GM19238 (cell line): ENCODE data around the gene FRMD3.

Experiments used
- DNase-seq: peaks from one replicate; pipeline ENCODE4 v3.0.0; 2011; ENCODE audit warnings: low spot score; ENCODE audit not compliant: insufficient read length

The FRMD3 gene

GRCh38 chr9:83538172-83538889 lies at the start of gene FRMD3:
FRMD3 (minus strand) TSS chr9:83538401; CDS start chr9:83538231, 170 bp downstream.
- peak; percentile 11 for DNase-seq

- DNase-seq: no peak
Measured at GRCh38 chr9:83584995-83585394, 46.8 kb upstream of the FRMD3 start.

- no peak for DNase-seq
Measured at GRCh38 chr9:83583151-83584014, 45.2 kb upstream of the FRMD3 start.

GRCh38 chr9:83582029-83582428 lies 43.8 kb upstream of the FRMD3 start:
- DNase-seq: no peak

- no peak for DNase-seq
Measured at GRCh38 chr9:83574482-83574881, 36.3 kb upstream of the FRMD3 start.

- DNase-seq: no peak
Measured at GRCh38 chr9:83572524-83572923, 34.3 kb upstream of the FRMD3 start.

GRCh38 chr9:83570359-83570758 lies 32.2 kb upstream of the FRMD3 start:
- no peak for DNase-seq

GRCh38 chr9:83569326-83569725 lies 31.1 kb upstream of the FRMD3 start:
- no peak for DNase-seq

- DNase-seq: no peak
Measured at GRCh38 chr9:83563360-83563759, 25.2 kb upstream of the FRMD3 start.

- no peak for DNase-seq
Measured at GRCh38 chr9:83560169-83560826, 22.1 kb upstream of the FRMD3 start.

- DNase-seq: no peak
Measured at GRCh38 chr9:83557771-83558170, 19.6 kb upstream of the FRMD3 start.

GRCh38 chr9:83557317-83557716 lies 19.1 kb upstream of the FRMD3 start:
- DNase-seq: no peak

GRCh38 chr9:83554278-83554677 lies 16.1 kb upstream of the FRMD3 start:
- no peak for DNase-seq

- peak; percentile 24 for DNase-seq
Measured at GRCh38 chr9:83544002-83544698, 5.9 kb upstream of the FRMD3 start.

- no peak for DNase-seq
Measured at GRCh38 chr9:83538890-83539238, 663 bp upstream of the FRMD3 start.

- DNase-seq: no peak
Measured at GRCh38 chr9:83537331-83538171, 650 bp downstream of the FRMD3 start.

- no peak for DNase-seq
Measured at GRCh38 chr9:83536332-83536731, 1.9 kb downstream of the FRMD3 start.

GRCh38 chr9:83535736-83536135 lies 2.5 kb downstream of the FRMD3 start:
- DNase-seq: no peak

- DNase-seq: no peak
Measured at GRCh38 chr9:83533296-83533695, 4.9 kb downstream of the FRMD3 start.

GRCh38 chr9:83526901-83527300 lies 11.3 kb downstream of the FRMD3 start:
- no peak for DNase-seq

GRCh38 chr9:83526211-83526610 lies 12.0 kb downstream of the FRMD3 start:
- DNase-seq: no peak
